ENCODE results near the gene TBC1D14. TPM values are rescaled to one million over a fixed set of nuclear protein-coding genes. Genes with fewer than 3 reads are reported as not detected.
A peak's percentile ranks its signal among the peaks of the same experiment; 100 is the strongest.

Gene TBC1D14
- total RNA-seq, 3 donors from 2014 or later (not counting 1 experiment from before 2014, with no cell fraction given), result 36.0 to 54.7 (median 53.2) TPM

DNA sequence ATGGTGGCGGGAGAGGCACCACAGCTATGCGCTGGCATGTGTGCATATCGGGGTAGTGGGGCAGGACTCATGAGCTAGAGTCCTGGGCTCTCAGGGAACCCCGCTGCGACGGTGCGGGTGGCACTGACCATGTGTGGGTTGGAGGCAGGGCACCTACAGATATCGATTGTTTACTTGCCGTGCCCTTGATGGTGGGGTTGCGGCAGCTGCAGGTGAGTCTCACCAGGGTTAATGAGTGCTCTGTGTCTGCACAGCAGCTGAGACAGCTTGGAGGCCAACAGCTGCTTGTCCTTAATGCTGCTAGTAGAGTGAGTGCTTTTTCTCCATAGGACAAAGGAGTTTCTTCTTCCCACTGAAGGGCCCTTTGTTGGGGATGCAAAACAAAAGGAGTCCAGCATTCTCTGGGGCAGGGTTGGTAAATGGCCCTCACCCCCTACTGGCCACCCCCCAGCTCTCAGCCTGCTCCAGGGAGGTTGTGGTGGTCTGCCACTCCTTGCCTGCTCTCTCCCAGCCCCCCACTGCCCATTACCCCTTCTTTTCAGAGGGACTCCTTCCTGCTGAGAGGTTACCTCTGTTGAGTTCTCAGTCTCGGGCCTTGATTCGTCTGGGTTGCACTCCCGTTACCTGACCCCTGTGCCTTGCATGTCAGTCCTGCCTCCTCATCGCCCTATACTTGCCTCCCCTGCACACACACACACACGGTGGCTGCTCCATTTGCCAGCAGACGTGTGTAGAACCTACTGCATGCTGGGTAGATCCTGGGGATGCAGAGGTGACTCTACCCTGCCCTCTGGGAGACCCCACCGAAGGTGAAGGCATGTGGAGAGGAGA, 52.8 kb downstream of the TBC1D14 start:
- no peaks in the 10 kb centered on the region for H3K9me3 ChIP-seq (ENCODE audit: control insufficient read depth, insufficient read depth, low read length)
- H3K36me3 ChIP-seq (ENCODE audit: control insufficient read depth, insufficient read depth, low read length), result peaks cover 4% of the 10 kb centered on the region
- no peaks in the 10 kb centered on the region for H3K27me3 ChIP-seq (ENCODE audit: control insufficient read depth, insufficient read depth, low read length)
- ATAC-seq (no peak), DNase-seq (no peak)
- Mint-ChIP-seq H3K4me1 (peaks cover 35 to 48% of the 10 kb centered on the region in 2 donors), H3K27me3 (ENCODE audit: low read depth in 2 of 2) (no peaks in the 10 kb centered on the region), H3K27ac (no peak overlapping the region), H3K9me3 (no peaks in the 10 kb centered on the region), H3K4me3 (no peak overlapping the region), H3K36me3 (no peaks in the 10 kb centered on the region)
- TF ChIP-seq, protein P1, sequence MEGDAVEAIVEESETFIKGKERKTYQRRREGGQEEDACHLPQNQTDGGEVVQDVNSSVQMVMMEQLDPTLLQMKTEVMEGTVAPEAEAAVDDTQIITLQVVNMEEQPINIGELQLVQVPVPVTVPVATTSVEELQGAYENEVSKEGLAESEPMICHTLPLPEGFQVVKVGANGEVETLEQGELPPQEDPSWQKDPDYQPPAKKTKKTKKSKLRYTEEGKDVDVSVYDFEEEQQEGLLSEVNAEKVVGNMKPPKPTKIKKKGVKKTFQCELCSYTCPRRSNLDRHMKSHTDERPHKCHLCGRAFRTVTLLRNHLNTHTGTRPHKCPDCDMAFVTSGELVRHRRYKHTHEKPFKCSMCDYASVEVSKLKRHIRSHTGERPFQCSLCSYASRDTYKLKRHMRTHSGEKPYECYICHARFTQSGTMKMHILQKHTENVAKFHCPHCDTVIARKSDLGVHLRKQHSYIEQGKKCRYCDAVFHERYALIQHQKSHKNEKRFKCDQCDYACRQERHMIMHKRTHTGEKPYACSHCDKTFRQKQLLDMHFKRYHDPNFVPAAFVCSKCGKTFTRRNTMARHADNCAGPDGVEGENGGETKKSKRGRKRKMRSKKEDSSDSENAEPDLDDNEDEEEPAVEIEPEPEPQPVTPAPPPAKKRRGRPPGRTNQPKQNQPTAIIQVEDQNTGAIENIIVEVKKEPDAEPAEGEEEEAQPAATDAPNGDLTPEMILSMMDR (IDR thresholded peaks at IDR 0.05), result no peak
- 95% methylated on average over 17 of the region's 17 CpGs for WGBS (ENCODE audit: insufficient coverage)
- intact Hi-C loops (cut with micrococcal nuclease), result no loop called here
- H3K4me3 ChIP-seq (ENCODE audit: low read length), result no peak overlapping the region
- no peak overlapping the region for H3K27ac ChIP-seq (ENCODE audit: low read length)
- H3K4me1 ChIP-seq (ENCODE audit: control insufficient read depth, insufficient read depth, low read length), result peaks cover 29% of the 10 kb centered on the region

DNA sequence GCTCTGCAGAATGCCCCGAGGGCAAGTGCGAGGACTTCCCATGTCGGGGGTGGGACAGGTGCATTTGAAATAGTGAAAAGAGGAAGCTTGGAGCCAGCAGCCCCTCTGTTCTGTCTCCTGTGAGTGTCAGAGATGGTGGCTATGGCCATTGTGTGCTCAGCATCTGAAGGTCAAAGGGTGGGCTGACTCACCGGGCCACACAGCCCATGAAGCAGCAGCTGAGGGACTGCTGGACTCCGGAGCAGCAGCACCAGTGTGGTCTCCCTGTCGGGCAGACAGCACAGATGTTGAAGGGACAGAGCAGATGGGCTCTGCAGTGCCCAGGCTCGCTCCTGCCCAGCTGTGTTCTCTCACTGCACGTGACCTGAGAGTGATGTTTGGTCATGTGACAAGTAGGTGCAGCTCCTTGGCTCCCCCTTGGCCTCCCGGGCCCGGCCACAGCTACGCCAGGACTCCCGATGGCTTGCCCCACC, 53.5 kb downstream of the TBC1D14 start:
- Mint-ChIP-seq H3K27ac (no peak overlapping the region), H3K4me3 (no peak overlapping the region), H3K9me3 (no peaks in the 10 kb centered on the region), H3K36me3 (no peaks in the 10 kb centered on the region), H3K27me3 (ENCODE audit: low read depth in 2 of 2) (no peaks in the 10 kb centered on the region), H3K4me1 (peaks cover 36 to 51% of the 10 kb centered on the region in 2 donors)
- H3K4me3 ChIP-seq (ENCODE audit: low read length), result no peak overlapping the region
- no peaks in the 10 kb centered on the region for H3K9me3 ChIP-seq (ENCODE audit: control insufficient read depth, insufficient read depth, low read length)
- intact Hi-C loops (cut with micrococcal nuclease), result no loop called here
- DNase-seq, result no peak
- TF ChIP-seq, protein P1 (IDR thresholded peaks at IDR 0.05), result no peak
- 83% methylated on average over 12 of the region's 12 CpGs for WGBS (ENCODE audit: insufficient coverage)
- H3K4me1 ChIP-seq (ENCODE audit: control insufficient read depth, insufficient read depth, low read length), result peaks cover 29% of the 10 kb centered on the region
- no peak overlapping the region for H3K27ac ChIP-seq (ENCODE audit: low read length)
- no peak for ATAC-seq
- H3K36me3 ChIP-seq (ENCODE audit: control insufficient read depth, insufficient read depth, low read length), result peaks cover 9% of the 10 kb centered on the region
- no peaks in the 10 kb centered on the region for H3K27me3 ChIP-seq (ENCODE audit: control insufficient read depth, insufficient read depth, low read length)

DNA sequence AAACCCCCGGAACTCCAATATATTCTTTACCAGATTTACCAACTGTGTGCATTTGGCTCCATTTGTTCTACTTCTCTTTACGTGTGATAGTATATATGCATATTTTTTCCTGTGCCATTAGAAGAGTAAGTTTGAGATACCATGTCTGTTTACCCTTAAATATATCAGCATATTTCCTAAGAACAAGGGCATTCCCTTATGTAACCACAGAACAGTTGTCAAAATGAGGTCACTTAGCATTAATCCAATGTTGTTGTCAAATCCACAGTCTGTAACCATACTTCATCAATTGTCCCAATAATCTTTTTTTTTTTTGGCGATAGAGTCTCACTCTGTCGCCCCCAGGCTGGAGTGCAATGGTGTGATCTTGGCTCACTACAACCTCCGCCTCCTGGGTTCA, 55.2 kb downstream of the TBC1D14 start:
- intact Hi-C loops (cut with micrococcal nuclease), result no loop called here
- H3K4me3 ChIP-seq (ENCODE audit: low read length), result no peak overlapping the region

More for the DNA sequence above, 55.2 kb downstream of the TBC1D14 start:
- DNase-seq (no peak), ATAC-seq (no peak)
- Mint-ChIP-seq H3K36me3 (no peaks in the 10 kb centered on the region), H3K4me3 (no peak overlapping the region), H3K9me3 (no peaks in the 10 kb centered on the region), H3K4me1 (peaks cover 39 to 51% of the 10 kb centered on the region in 2 donors), H3K27me3 (ENCODE audit: low read depth in 2 of 2) (no peaks in the 10 kb centered on the region), H3K27ac (peak overlapping the region in 1 of 2 donors; percentile 65)
- Histone ChIP-seq H3K9me3 (ENCODE audit: control insufficient read depth, insufficient read depth, low read length) (no peaks in the 10 kb centered on the region), H3K4me1 (ENCODE audit: control insufficient read depth, insufficient read depth, low read length) (peaks cover 29% of the 10 kb centered on the region), H3K36me3 (ENCODE audit: control insufficient read depth, insufficient read depth, low read length) (peaks cover 12% of the 10 kb centered on the region), H3K27me3 (ENCODE audit: control insufficient read depth, insufficient read depth, low read length) (no peaks in the 10 kb centered on the region), H3K27ac (ENCODE audit: low read length) (no peak overlapping the region)
- WGBS (ENCODE audit: insufficient coverage), result 97% methylated on average over 3 of the region's 5 CpGs
- TF ChIP-seq, protein P1 (IDR thresholded peaks at IDR 0.05), result no peak

Data from natural killer cell (primary cell).